ENCODE measurements around the gene CALHM3. TPM values are rescaled to one million over a fixed set of nuclear protein-coding genes. Genes with fewer than 3 reads are reported as not detected.

The CALHM3 gene
- total RNA-seq, 5 donors from 2014 or later (not counting 1 experiment from before 2014, with no cell fraction given), result not detected

DNA sequence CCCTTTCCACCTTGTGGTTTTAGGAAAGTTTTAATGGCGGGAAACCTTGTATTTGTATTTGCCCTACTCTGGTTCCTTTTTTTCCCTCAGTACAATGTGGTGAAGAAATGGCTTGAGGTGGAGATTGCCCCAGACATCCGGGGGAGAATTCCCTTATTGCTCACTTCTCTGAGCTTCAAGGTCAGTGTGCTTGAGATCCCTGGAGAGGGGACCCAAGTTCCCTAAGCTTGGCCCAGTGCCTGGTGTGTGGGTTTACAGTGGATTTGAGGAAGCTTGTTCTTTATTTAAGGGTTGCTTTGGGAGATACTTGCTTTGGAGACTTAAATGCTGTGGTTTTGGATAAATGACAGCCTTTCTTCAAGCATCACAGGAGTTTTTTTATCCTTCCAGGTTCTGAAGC lies 45.2 kb downstream of the CALHM3 start:
- Mint-ChIP-seq H3K36me3 (peaks cover 47% of the 10 kb centered on the region), H3K27ac (no peak overlapping the region), H3K4me3 (no peak overlapping the region), H3K4me1 (peaks cover 22 to 25% (median 24%) of the 10 kb centered on the region in 3 donors), H3K9me3 (no peaks in the 10 kb centered on the region), H3K27me3 (no peaks in the 10 kb centered on the region)
- Histone ChIP-seq H3K27me3 (replicated peaks in 1 of 2; ENCODE audit: control insufficient read depth in 2 of 2, extremely low read depth in 1 of 2, insufficient read depth in 2 of 2, low read length in 1 of 2) (no peaks in the 10 kb centered on the region), H3K4me3 (ENCODE audit: control insufficient read depth in 1 of 2, extremely low read depth in 1 of 2, low read length in 1 of 2) (no peak overlapping the region), H3K36me3 (ENCODE audit: control insufficient read depth in 2 of 2, extremely low read depth in 1 of 2, insufficient read depth in 1 of 2, low read length in 1 of 2) (peaks cover 4 to 69% of the 10 kb centered on the region in 2 donors), H3K9me3 (no peaks in the 10 kb centered on the region), H3K4me1 (ENCODE audit: control insufficient read depth in 1 of 2, extremely low read depth in 1 of 2, insufficient read depth in 2 of 2, low read length in 2 of 2) (peaks cover 4 to 15% of the 10 kb centered on the region in 2 experiments), H3K27ac (ENCODE audit: low read length) (no peak overlapping the region)
- ATAC-seq (replicated peaks in 1 of 4) (no peak), DNase-seq (no peak)
- WGBS (ENCODE audit: insufficient coverage), result no CpG with 5 or more reads among the region's 2 CpGs
- ChIA-PET CTCF (no interaction called here), POLR2A (no interaction called here)

DNA sequence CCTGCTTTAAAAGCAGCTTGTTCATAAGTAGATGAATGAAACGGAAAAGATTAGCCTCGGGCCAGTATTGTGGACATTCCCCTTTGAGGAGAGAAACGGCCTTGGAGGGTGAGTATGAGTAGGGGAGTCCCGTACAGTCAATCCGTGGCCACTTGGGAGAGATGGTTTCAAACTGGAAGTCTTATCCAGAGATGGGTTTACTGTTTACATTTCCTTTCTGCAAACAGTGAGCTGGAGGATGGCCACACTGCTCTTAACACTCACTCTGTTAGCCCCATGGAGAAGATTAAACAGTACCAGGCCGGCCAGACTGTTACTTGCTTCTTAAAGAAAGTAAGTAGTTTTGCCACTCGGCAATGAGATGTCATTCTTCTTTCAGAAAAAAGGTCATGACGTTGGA lies 47.1 kb downstream of the CALHM3 start:
- WGBS (ENCODE audit: insufficient coverage), result 94% methylated on average over 5 of the region's 8 CpGs
- CTCF ChIA-PET, result no interaction called here

DNA sequence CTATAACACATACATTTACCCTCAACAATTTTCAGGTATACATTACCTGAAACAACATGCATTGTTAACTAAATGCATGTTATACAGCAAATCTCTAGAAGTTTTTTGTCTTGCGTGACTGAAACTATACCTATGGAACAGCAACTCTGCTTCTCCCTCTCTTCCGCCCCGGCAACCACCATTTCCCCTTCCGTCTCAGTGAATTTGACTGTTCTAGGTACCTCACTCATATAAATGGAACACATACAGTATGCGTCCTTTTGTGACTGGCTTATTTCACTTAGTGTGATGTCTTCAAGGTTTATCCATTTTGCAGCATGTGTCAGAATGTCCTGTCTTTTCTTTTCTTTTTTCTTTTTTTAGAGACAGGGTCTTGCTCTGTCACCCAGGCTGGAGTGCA lies 49.4 kb downstream of the CALHM3 start:
- WGBS (ENCODE audit: insufficient coverage), result 81% methylated on average over 3 of the region's 5 CpGs
- Histone ChIP-seq H3K36me3 (ENCODE audit: control insufficient read depth in 2 of 2, extremely low read depth in 1 of 2, insufficient read depth in 1 of 2, low read length in 1 of 2) (peaks cover 0 to 63% of the 10 kb centered on the region in 2 donors), H3K4me1 (ENCODE audit: control insufficient read depth in 1 of 2, extremely low read depth in 1 of 2, insufficient read depth in 2 of 2, low read length in 2 of 2) (peaks cover 4 to 18% of the 10 kb centered on the region in 2 experiments), H3K4me3 (ENCODE audit: control insufficient read depth in 1 of 2, extremely low read depth in 1 of 2, low read length in 1 of 2) (no peak overlapping the region), H3K27ac (ENCODE audit: low read length) (peak overlapping the region; percentile 4), H3K27me3 (replicated peaks in 1 of 2; ENCODE audit: control insufficient read depth in 2 of 2, extremely low read depth in 1 of 2, insufficient read depth in 2 of 2, low read length in 1 of 2) (no peaks in the 10 kb centered on the region), H3K9me3 (no peaks in the 10 kb centered on the region)
- peak overlapping the region; percentile 2 to 40 for H3K27ac Mint-ChIP-seq
- ATAC-seq (replicated peaks in 1 of 4) (peak; percentile 76 to 85 (median 80)), DNase-seq (peak in 10 of 35 experiments; percentile 6 to 33 (median 14))
- H3K4me3 Mint-ChIP-seq, result peak overlapping the region in 2 of 3 donors; percentile 3 to 67
- ChIA-PET CTCF (interaction anchor here in 1 of 2 donors (1.3 kb wide), 1 partner anchor 13 kb away, joined by 4 read pairs; no protein-coding TSS in a partner anchor), POLR2A (no interaction called here)
- no peaks in the 10 kb centered on the region for H3K9me3 Mint-ChIP-seq
- H3K36me3 Mint-ChIP-seq, result peaks cover 52% of the 10 kb centered on the region
- peaks cover 31 to 35% (median 34%) of the 10 kb centered on the region in 3 donors for H3K4me1 Mint-ChIP-seq
- no peaks in the 10 kb centered on the region for H3K27me3 Mint-ChIP-seq

More for the DNA sequence above, 47.1 kb downstream of the CALHM3 start:
- DNase-seq (no peak), ATAC-seq (replicated peaks in 1 of 4) (no peak)
- H3K9me3 ChIP-seq, result no peaks in the 10 kb centered on the region
- Mint-ChIP-seq H3K9me3 (no peaks in the 10 kb centered on the region), H3K4me1 (peaks cover 31 to 35% (median 34%) of the 10 kb centered on the region in 3 donors), H3K27ac (no peak overlapping the region), H3K27me3 (no peaks in the 10 kb centered on the region), H3K36me3 (peaks cover 47% of the 10 kb centered on the region), H3K4me3 (no peak overlapping the region)
- no peaks in the 10 kb centered on the region for H3K27me3 ChIP-seq (replicated peaks in 1 of 2; ENCODE audit: control insufficient read depth in 2 of 2, extremely low read depth in 1 of 2, insufficient read depth in 2 of 2, low read length in 1 of 2)
- H3K4me1 ChIP-seq (ENCODE audit: control insufficient read depth in 1 of 2, extremely low read depth in 1 of 2, insufficient read depth in 2 of 2, low read length in 2 of 2), result peaks cover 4 to 18% of the 10 kb centered on the region in 2 experiments
- POLR2A ChIA-PET, result no interaction called here
- no peak overlapping the region for H3K4me3 ChIP-seq (ENCODE audit: control insufficient read depth in 1 of 2, extremely low read depth in 1 of 2, low read length in 1 of 2)
- H3K27ac ChIP-seq (ENCODE audit: low read length), result no peak overlapping the region
- H3K36me3 ChIP-seq (ENCODE audit: control insufficient read depth in 2 of 2, extremely low read depth in 1 of 2, insufficient read depth in 1 of 2, low read length in 1 of 2), result peaks cover 0 to 65% of the 10 kb centered on the region in 2 donors

DNA sequence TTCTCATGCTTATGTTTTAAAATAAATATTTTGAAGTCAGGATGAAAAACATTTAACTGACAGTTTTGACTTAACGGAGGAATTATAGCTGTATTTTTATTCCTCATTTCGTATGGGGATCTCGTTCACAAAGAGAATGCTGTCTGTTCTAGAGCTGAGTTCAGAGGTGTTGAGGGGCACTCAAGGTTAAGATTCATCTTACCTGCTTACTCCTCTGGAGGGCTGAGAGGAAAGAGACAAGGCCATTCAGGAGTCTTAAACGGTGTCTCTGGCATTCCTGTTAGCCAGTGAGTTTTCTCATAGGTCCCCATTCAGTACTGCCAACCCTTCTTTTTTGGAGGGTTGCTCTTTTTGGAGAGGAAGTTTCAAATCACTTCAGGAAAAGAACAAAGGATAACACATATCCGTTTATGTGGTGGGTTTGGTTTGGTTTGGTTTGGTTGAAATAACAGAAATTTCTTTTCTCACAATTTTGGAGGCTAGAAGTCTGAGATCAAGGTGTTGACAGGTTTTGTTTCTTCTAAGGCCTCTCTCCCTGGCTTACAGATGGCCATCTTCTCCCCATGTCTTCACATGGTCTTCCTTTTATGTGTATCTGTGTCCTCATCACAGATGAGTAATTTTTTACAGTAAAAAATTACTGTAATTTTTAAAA lies 49.9 kb downstream of the CALHM3 start:
- no peaks in the 10 kb centered on the region for H3K27me3 Mint-ChIP-seq
- H3K36me3 Mint-ChIP-seq, result peaks cover 57% of the 10 kb centered on the region
- H3K27ac Mint-ChIP-seq, result peak overlapping the region; percentile 50 to 64
- peak in 1 of 35 experiments; percentile 17 for DNase-seq
- peak in 3 of 4 experiments; percentile 55 to 73 (median 59) for ATAC-seq (replicated peaks in 1 of 4)
- peaks cover 31 to 35% (median 34%) of the 10 kb centered on the region in 3 donors for H3K4me1 Mint-ChIP-seq
- Histone ChIP-seq H3K36me3 (ENCODE audit: control insufficient read depth in 2 of 2, extremely low read depth in 1 of 2, insufficient read depth in 1 of 2, low read length in 1 of 2) (peaks cover 0 to 63% of the 10 kb centered on the region in 2 donors), H3K9me3 (no peaks in the 10 kb centered on the region), H3K4me1 (ENCODE audit: control insufficient read depth in 1 of 2, extremely low read depth in 1 of 2, insufficient read depth in 2 of 2, low read length in 2 of 2) (peaks cover 4 to 18% of the 10 kb centered on the region in 2 experiments), H3K4me3 (ENCODE audit: control insufficient read depth in 1 of 2, extremely low read depth in 1 of 2, low read length in 1 of 2) (no peak overlapping the region), H3K27me3 (replicated peaks in 1 of 2; ENCODE audit: control insufficient read depth in 2 of 2, extremely low read depth in 1 of 2, insufficient read depth in 2 of 2, low read length in 1 of 2) (no peaks in the 10 kb centered on the region), H3K27ac (ENCODE audit: low read length) (peak overlapping the region; percentile 4)
- CTCF ChIA-PET, result interaction anchor here in 1 of 2 donors (0.8 kb wide), 1 partner anchor 54 kb away, joined by 3 read pairs; no protein-coding TSS in a partner anchor
- 100% methylated on average over 3 of the region's 5 CpGs for WGBS (ENCODE audit: insufficient coverage)
- H3K4me3 Mint-ChIP-seq, result peak overlapping the region in 2 of 3 donors; percentile 3 to 67
- POLR2A ChIA-PET, result no interaction called here
- no peaks in the 10 kb centered on the region for H3K9me3 Mint-ChIP-seq

DNA sequence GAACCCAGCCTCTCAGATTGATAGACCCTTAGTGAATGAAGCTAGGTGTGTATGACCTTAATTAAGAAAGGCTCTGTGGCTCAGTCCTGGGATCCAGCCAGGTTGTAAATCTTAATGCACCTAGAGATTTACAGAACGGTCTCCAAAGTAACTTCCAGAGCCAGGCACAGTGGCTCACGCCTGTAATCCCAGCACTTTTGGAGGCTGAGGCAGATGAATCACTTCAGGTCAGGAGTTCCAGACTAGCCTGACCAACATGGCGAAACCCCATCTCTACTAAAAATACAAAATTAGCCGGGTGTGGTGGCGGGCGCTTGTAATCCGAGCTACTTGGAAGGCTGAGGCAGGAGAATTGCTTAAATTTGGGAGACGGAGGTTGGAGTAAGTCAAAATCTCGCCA lies 51.2 kb downstream of the CALHM3 start:
- Mint-ChIP-seq H3K9me3 (no peaks in the 10 kb centered on the region), H3K27ac (no peak overlapping the region), H3K36me3 (peaks cover 63% of the 10 kb centered on the region), H3K4me1 (peaks cover 31 to 35% (median 34%) of the 10 kb centered on the region in 3 donors), H3K4me3 (no peak overlapping the region), H3K27me3 (no peaks in the 10 kb centered on the region)
- WGBS (ENCODE audit: insufficient coverage), result 100% methylated on average over 2 of the region's 9 CpGs
- H3K36me3 ChIP-seq (ENCODE audit: control insufficient read depth in 2 of 2, extremely low read depth in 1 of 2, insufficient read depth in 1 of 2, low read length in 1 of 2), result peaks cover 0 to 63% of the 10 kb centered on the region in 2 donors
- peaks cover 4 to 18% of the 10 kb centered on the region in 2 experiments for H3K4me1 ChIP-seq (ENCODE audit: control insufficient read depth in 1 of 2, extremely low read depth in 1 of 2, insufficient read depth in 2 of 2, low read length in 2 of 2)
- DNase-seq (no peak), ATAC-seq (replicated peaks in 1 of 4) (no peak)
- H3K27me3 ChIP-seq (replicated peaks in 1 of 2; ENCODE audit: control insufficient read depth in 2 of 2, extremely low read depth in 1 of 2, insufficient read depth in 2 of 2, low read length in 1 of 2), result no peaks in the 10 kb centered on the region
- no peak overlapping the region for H3K4me3 ChIP-seq (ENCODE audit: control insufficient read depth in 1 of 2, extremely low read depth in 1 of 2, low read length in 1 of 2)
- ChIA-PET POLR2A (no interaction called here), CTCF (no interaction called here)
- no peak overlapping the region for H3K27ac ChIP-seq (ENCODE audit: low read length)
- no peaks in the 10 kb centered on the region for H3K9me3 ChIP-seq

DNA sequence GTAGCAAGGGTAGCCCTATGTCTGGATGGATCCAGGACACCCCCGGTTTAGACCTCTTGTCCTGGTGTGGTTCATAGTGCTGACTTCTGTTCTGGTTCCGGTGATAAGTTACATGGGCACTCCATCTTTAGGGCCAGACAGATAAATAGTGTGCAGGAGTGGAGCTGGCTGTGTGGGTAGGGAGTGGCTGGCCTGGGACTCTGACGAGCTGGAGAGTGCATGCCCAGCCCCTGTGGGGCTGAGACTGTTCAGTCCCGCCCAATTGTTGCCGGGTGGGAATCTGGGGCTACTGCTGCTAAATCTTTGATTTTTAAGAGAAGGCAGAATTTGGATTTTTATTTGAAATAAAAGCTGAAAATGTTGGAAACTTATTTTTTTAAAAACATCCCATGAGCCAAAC lies 55.3 kb downstream of the CALHM3 start:
- Mint-ChIP-seq H3K36me3 (peaks cover 69% of the 10 kb centered on the region), H3K9me3 (no peaks in the 10 kb centered on the region), H3K4me3 (no peak overlapping the region), H3K27ac (no peak overlapping the region), H3K27me3 (no peaks in the 10 kb centered on the region), H3K4me1 (peaks cover 6 to 12% (median 7%) of the 10 kb centered on the region in 3 donors)
- ChIA-PET CTCF (no interaction called here), POLR2A (no interaction called here)
- no peak overlapping the region for H3K4me3 ChIP-seq (ENCODE audit: control insufficient read depth in 1 of 2, extremely low read depth in 1 of 2, low read length in 1 of 2)
- no peaks in the 10 kb centered on the region for H3K9me3 ChIP-seq
- WGBS (ENCODE audit: insufficient coverage), result 98% methylated on average over 4 of the region's 5 CpGs
- ATAC-seq (replicated peaks in 1 of 4) (no peak), DNase-seq (no peak)
- no peak overlapping the region for H3K27ac ChIP-seq (ENCODE audit: low read length)
- H3K36me3 ChIP-seq (ENCODE audit: control insufficient read depth in 2 of 2, extremely low read depth in 1 of 2, insufficient read depth in 1 of 2, low read length in 1 of 2), result peaks cover 7 to 79% of the 10 kb centered on the region in 2 donors
- H3K4me1 ChIP-seq (ENCODE audit: control insufficient read depth in 1 of 2, extremely low read depth in 1 of 2, insufficient read depth in 2 of 2, low read length in 2 of 2), result peaks cover 0 to 3% of the 10 kb centered on the region in 2 experiments
- no peaks in the 10 kb centered on the region for H3K27me3 ChIP-seq (replicated peaks in 1 of 2; ENCODE audit: control insufficient read depth in 2 of 2, extremely low read depth in 1 of 2, insufficient read depth in 2 of 2, low read length in 1 of 2)
